Type B pancreatic cell (in vitro differentiated cells): ENCODE measurements around the gene PSME1. TPM values are rescaled to one million over a fixed set of nuclear protein-coding genes. Genes with fewer than 3 reads are reported as not detected.

Source experiments
- DNase-seq: peaks from one replicate; pipeline ENCODE4 v3.0.0; 2021; ENCODE audit warnings: mixed read lengths; ENCODE audit not compliant: unreplicated experiment; ENCODE audit errors: extremely low spot score
- H3K27ac Mint-ChIP-seq: 2 replicates; pipeline ENCODE4 v1.8.0; 2021; ENCODE audit warnings: mild to moderate bottlenecking, mixed read lengths
- H3K27me3 Mint-ChIP-seq: 2 replicates; pipeline ENCODE4 v1.8.0; 2021; ENCODE audit warnings: mixed read lengths
- H3K36me3 Mint-ChIP-seq: 2 replicates; pipeline ENCODE4 v1.8.0; 2021; ENCODE audit warnings: mixed read lengths
- H3K4me1 Mint-ChIP-seq: one replicate; pipeline ENCODE4 v1.8.0; 2021; ENCODE audit warnings: mixed read lengths; ENCODE audit not compliant: unreplicated experiment
- H3K4me3 Mint-ChIP-seq: 2 replicates; pipeline ENCODE4 v1.8.0; 2021; ENCODE audit warnings: mild to moderate bottlenecking, mixed read lengths
- H3K9me3 Mint-ChIP-seq: 2 replicates; pipeline ENCODE4 v1.8.0; 2021; ENCODE audit warnings: mixed read lengths
- microRNA-seq: library from miRNA; unstranded; fragments of <30 nt; microRNA quantifications from one replicate; pipeline ENCODE4, GENCODE V29; 2020
- total RNA-seq: library from RNA; stranded (reverse); gene quantifications from 2 replicates; pipeline ENCODE4 v1.2.1, GENCODE V29; 2021; ENCODE audit warnings: low replicate concordance
- TF ChIP-seq, protein P1 (sequence below): fragments of 200-600 bp; sonication (generic); conservative IDR thresholded peaks from 2 replicates; pipeline ENCODE4 v1.5.0; 2021; ENCODE audit warnings: antibody characterized with exemption, mild to moderate bottlenecking

Gene PSME1
- total RNA-seq, 1 donor from 2014 or later, result 142 TPM

DNA sequence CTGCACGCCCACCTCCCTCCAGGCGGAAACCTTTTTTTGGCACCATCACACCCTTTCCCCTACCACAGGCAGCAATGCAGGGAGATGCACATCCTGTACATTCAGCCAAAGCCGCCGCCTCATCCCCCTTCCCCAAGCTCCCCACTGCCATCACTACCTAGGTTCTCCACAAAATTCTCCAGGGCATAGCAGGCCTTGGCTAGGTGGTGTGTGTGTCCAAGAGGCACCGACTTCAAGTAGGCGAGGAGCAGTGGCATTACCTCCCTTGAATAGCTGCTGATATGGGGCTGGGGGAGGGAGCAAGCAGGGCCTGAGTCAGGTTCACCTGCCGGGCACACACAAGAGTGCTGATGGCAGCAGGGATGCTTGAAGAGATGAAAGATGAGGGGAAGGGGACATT, 49.0 kb downstream of the PSME1 start:
- Mint-ChIP-seq H3K27me3 (no peaks in the 10 kb centered on the region), H3K36me3 (peaks cover 9% of the 10 kb centered on the region), H3K9me3 (no peaks in the 10 kb centered on the region), H3K4me3 (no peak overlapping the region), H3K4me1 (peaks cover 20% of the 10 kb centered on the region), H3K27ac (no peak overlapping the region)
- no peak for DNase-seq
- TF ChIP-seq, protein P1, sequence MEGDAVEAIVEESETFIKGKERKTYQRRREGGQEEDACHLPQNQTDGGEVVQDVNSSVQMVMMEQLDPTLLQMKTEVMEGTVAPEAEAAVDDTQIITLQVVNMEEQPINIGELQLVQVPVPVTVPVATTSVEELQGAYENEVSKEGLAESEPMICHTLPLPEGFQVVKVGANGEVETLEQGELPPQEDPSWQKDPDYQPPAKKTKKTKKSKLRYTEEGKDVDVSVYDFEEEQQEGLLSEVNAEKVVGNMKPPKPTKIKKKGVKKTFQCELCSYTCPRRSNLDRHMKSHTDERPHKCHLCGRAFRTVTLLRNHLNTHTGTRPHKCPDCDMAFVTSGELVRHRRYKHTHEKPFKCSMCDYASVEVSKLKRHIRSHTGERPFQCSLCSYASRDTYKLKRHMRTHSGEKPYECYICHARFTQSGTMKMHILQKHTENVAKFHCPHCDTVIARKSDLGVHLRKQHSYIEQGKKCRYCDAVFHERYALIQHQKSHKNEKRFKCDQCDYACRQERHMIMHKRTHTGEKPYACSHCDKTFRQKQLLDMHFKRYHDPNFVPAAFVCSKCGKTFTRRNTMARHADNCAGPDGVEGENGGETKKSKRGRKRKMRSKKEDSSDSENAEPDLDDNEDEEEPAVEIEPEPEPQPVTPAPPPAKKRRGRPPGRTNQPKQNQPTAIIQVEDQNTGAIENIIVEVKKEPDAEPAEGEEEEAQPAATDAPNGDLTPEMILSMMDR, result no peak

DNA sequence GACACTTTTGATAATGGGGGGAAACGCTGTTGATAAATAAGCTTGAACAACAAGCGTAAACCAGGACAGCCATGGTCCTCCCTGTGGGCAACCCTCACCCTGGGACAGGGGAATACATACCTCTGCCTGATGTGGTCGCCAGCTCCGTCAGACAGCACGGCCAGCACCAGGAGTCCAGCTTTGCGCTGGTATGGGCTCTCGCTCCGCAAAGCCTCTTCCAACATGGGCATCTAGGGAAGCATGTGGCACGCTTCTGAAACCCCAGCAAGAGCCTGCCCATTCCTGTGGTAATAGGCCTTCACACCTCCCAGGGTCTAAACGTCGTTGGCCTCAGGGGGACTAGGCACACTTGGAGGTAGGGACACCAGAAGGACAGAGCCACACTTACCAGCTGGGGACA, 49.7 kb downstream of the PSME1 start:
- Mint-ChIP-seq H3K36me3 (peaks cover 10% of the 10 kb centered on the region), H3K9me3 (no peaks in the 10 kb centered on the region), H3K27me3 (no peaks in the 10 kb centered on the region), H3K4me3 (no peak overlapping the region), H3K27ac (peak overlapping the region; percentile 13), H3K4me1 (peaks cover 19% of the 10 kb centered on the region)
- TF ChIP-seq, protein P1, result no peak
- DNase-seq, result no peak

DNA sequence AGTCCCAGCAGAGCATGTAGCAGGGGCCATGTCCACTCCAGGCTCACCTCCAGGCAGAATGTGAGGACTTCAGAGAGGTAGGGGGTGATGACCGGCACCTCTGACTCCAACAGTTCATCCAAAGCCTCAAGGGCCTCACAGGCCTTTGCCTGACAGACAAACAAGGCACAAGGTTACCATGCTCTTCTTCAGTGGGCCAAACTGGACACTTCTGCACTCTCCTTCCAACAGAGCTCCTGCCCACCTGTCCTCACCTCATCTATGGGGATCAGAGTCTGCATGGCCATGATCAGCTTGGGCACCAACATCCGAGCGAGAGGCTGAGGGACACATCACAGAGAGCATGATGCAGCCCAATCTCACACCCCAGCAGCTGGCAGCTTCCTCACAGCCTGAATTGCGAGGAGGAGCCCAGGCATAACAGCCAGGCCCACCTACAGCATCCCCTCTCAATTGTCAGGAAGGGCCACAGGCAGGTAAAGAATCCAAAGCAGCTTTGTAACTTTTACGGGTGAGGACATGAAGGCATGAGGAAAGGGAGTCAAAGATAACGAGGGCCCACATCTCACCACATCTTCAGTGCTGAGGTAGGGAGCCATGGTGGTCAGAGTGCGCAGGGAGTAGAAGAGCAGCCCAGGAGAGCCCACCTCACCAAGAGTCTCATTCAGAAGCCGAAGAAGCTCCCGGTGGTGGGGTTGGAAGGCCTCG, 51.0 kb downstream of the PSME1 start:
- DNase-seq, result no peak
- H3K27me3 Mint-ChIP-seq, result no peaks in the 10 kb centered on the region
- H3K36me3 Mint-ChIP-seq, result peaks cover 6% of the 10 kb centered on the region
- H3K4me3 Mint-ChIP-seq, result peak overlapping the region; percentile 79
- H3K4me1 Mint-ChIP-seq, result peaks cover 19% of the 10 kb centered on the region
- no peaks in the 10 kb centered on the region for H3K9me3 Mint-ChIP-seq
- H3K27ac Mint-ChIP-seq, result no peak overlapping the region
- TF ChIP-seq, protein P1, result no peak

DNA sequence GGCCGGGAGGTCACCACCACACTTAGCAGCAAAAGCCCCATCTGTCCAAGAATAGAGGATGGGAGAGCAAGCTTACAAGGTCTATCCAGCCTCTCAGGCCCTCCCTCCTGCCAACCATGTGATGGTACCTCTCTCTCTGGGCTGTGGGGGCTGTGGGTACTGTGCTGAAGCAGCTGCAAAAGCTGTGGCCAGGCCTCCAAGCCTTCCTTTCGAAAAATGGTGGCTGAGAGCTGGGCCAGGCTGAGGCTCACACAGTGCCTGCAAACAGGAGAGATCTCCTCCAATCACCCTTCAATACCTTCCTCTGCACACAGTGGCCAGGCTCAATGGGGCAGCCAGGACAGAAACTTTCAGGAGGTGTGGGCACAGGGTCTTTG, 51.5 kb downstream of the PSME1 start:
- H3K27me3 Mint-ChIP-seq, result no peaks in the 10 kb centered on the region
- H3K4me1 Mint-ChIP-seq, result peaks cover 19% of the 10 kb centered on the region
- TF ChIP-seq, protein P1, result no peak
- no peaks in the 10 kb centered on the region for H3K9me3 Mint-ChIP-seq
- H3K27ac Mint-ChIP-seq, result peak overlapping the region; percentile 88
- H3K36me3 Mint-ChIP-seq, result peaks cover 9% of the 10 kb centered on the region
- DNase-seq, result no peak
- H3K4me3 Mint-ChIP-seq, result peak overlapping the region; percentile 92

Small RNA genes lying within 50 kb of the gene (microRNA-seq; reads per million reads assigned to microRNA genes)
- not detected for gene MIR7703

Other genes with a start within 250 kb of the PSME1 start
- gene DHRS4, start 182.4 kb upstream of the PSME1 start, total RNA-seq, result 18.8 and 19.7 TPM in 2 replicates
- 16.0 and 18.0 TPM in 2 replicates for gene DHRS4L2, start 147.3 kb upstream of the PSME1 start, total RNA-seq
- gene CARMIL3, start 84.2 kb upstream of the PSME1 start, total RNA-seq, result 2.5 and 2.8 TPM in 2 replicates
- gene CPNE6, start 64.6 kb upstream of the PSME1 start, total RNA-seq, result not detected in 2 replicates
- 35.0 and 40.9 TPM in 2 replicates for gene PCK2, start 41.9 kb upstream of the PSME1 start, total RNA-seq
- 65.0 and 78.3 TPM in 2 replicates for gene DCAF11, start 21.4 kb upstream of the PSME1 start, total RNA-seq
- 1.3 and 1.8 TPM in 2 replicates for gene NRL, start 21.2 kb upstream of the PSME1 start, total RNA-seq
- gene FITM1, start 5.5 kb upstream of the PSME1 start, total RNA-seq, result 0.26 and 0.53 TPM in 2 replicates
- gene EMC9, start 5.4 kb downstream of the PSME1 start, total RNA-seq, result 16.2 and 25.9 TPM in 2 replicates
- gene PSME2, start 10.4 kb downstream of the PSME1 start, total RNA-seq, result 134 and 155 TPM in 2 replicates
- 68.6 and 78.4 TPM in 2 replicates for gene RNF31, start 11.3 kb downstream of the PSME1 start, total RNA-seq
- 60.0 and 63.4 TPM in 2 replicates for gene IRF9, start 25.1 kb downstream of the PSME1 start, total RNA-seq
- gene REC8, start 35.9 kb downstream of the PSME1 start, total RNA-seq, result 84.2 and 221 TPM in 2 replicates
- gene IPO4, start 52.6 kb downstream of the PSME1 start, total RNA-seq, result 49.0 and 67.1 TPM in 2 replicates
- gene TM9SF1, start 59.2 kb downstream of the PSME1 start, total RNA-seq, result 50.5 and 60.7 TPM in 2 replicates
- 0.48 and 0.53 TPM in 2 replicates for gene TSSK4, start 69.5 kb downstream of the PSME1 start, total RNA-seq
- gene CHMP4A, start 77.3 kb downstream of the PSME1 start, total RNA-seq, result 44.3 and 47.3 TPM in 2 replicates
- gene MDP1, start 79.9 kb downstream of the PSME1 start, total RNA-seq, result 16.9 and 22.6 TPM in 2 replicates
- 158 and 161 TPM in 2 replicates for gene NEDD8, start 96.2 kb downstream of the PSME1 start, total RNA-seq
- 53.6 and 66.6 TPM in 2 replicates for gene GMPR2, start 96.7 kb downstream of the PSME1 start, total RNA-seq
- 41.0 and 58.6 TPM in 2 replicates for gene TINF2, start 106.4 kb downstream of the PSME1 start, total RNA-seq
- 10.1 and 16.6 TPM in 2 replicates for gene TGM1, start 127.0 kb downstream of the PSME1 start, total RNA-seq
- gene RABGGTA, start 135.4 kb downstream of the PSME1 start, total RNA-seq, result 31.1 and 39.2 TPM in 2 replicates
- 31.4 and 32.9 TPM in 2 replicates for gene DHRS1, start 163.6 kb downstream of the PSME1 start, total RNA-seq
- gene NOP9, start 163.7 kb downstream of the PSME1 start, total RNA-seq, result 26.2 and 33.9 TPM in 2 replicates
- 4.9 and 11.1 TPM in 2 replicates for gene CIDEB, start 171.8 kb downstream of the PSME1 start, total RNA-seq
- gene LTB4R2, start 173.9 kb downstream of the PSME1 start, total RNA-seq, result 6.5 and 9.4 TPM in 2 replicates
- 5.1 and 8.8 TPM in 2 replicates for gene LTB4R, start 175.3 kb downstream of the PSME1 start, total RNA-seq
- 2.2 and 2.5 TPM in 2 replicates for gene ADCY4, start 198.9 kb downstream of the PSME1 start, total RNA-seq
- 5.6 and 7.5 TPM in 2 replicates for gene RIPK3, start 203.8 kb downstream of the PSME1 start, total RNA-seq
- 33.8 and 130 TPM in 2 replicates for gene NFATC4, start 232.0 kb downstream of the PSME1 start, total RNA-seq